ENCODE data around the gene CADPS. TPM values are rescaled to one million over a fixed set of nuclear protein-coding genes. Genes with fewer than 3 reads are reported as not detected.

The CADPS gene
- total RNA-seq, 4 donors from 2014 or later: 0.09 to 4.4 (median 1.6) TPM; not detected in 1

GRCh38 chr3:62843508-62843907 is 31.7 kb downstream of the CADPS start:
- no peak for TF ChIP-seq CTCF (IDR thresholded peaks at IDR 0.05)
- no peak for ATAC-seq (ENCODE audit: low FRiP score)
- no peak for DNase-seq (ENCODE audit: low spot score)

GRCh38 chr3:62839748-62840147 is 35.5 kb downstream of the CADPS start:
- no peak for TF ChIP-seq CTCF (IDR thresholded peaks at IDR 0.05)
- no peak for DNase-seq (ENCODE audit: low spot score)
- no peak for ATAC-seq (ENCODE audit: low FRiP score)

- TF ChIP-seq CTCF (IDR thresholded peaks at IDR 0.05): no peak
- ATAC-seq (ENCODE audit: low FRiP score) (no peak), DNase-seq (ENCODE audit: low spot score) (no peak)
These were observed 38.0 kb downstream of the CADPS start for GRCh38 chr3:62837145-62837787.

GRCh38 chr3:62835554-62836236 is 39.5 kb downstream of the CADPS start:
- TF ChIP-seq CTCF (IDR thresholded peaks at IDR 0.05): no peak
- ATAC-seq (ENCODE audit: low FRiP score) (no peak), DNase-seq (ENCODE audit: low spot score) (no peak)

GRCh38 chr3:62833538-62833937 is 41.7 kb downstream of the CADPS start:
- DNase-seq (ENCODE audit: low spot score): no peak
- ATAC-seq (ENCODE audit: low FRiP score): no peak
- TF ChIP-seq CTCF (IDR thresholded peaks at IDR 0.05): no peak

- ATAC-seq (ENCODE audit: low FRiP score): no peak
- no peak for DNase-seq (ENCODE audit: low spot score)
- no peak for TF ChIP-seq CTCF (IDR thresholded peaks at IDR 0.05)
These were observed 42.7 kb downstream of the CADPS start for GRCh38 chr3:62832553-62832952.

All from omental fat pad (tissue), 4 donors.